ENCODE data around the gene MITF.

- TF ChIP-seq CTCF (IDR thresholded peaks at IDR 0.05) (no peak), POLR2A (IDR thresholded peaks at IDR 0.05) (no peak), POLR2AphosphoS5 (IDR thresholded peaks at IDR 0.05; ENCODE audit: insufficient read depth in 1 of 2, low read depth in 1 of 2) (no peak)
Measured at GRCh38 chr3:69998759-69999139, 259.5 kb downstream of the MITF start.
